Stomach (tissue), 4 donors: ENCODE results near the gene METAP1.

Source experiments
- POLR2AphosphoS5 ChIP-seq, 3 donors: sonication (generic); formaldehyde crosslinking; IDR thresholded peaks; one replicate each; pipeline ENCODE4 v1.6.1; 2016; ENCODE audit warnings: antibody characterized with exemption in 3 of 3
- TF ChIP-seq, protein P1 (sequence below), 7 experiments: fragments of 450-650 bp in 4 of 7; fragments of 200-600 bp in 3 of 7; sonication (generic) in 3 of 7; IDR thresholded peaks; one replicate each; pipeline ENCODE4 v1.5.1; 2016 to 2019; ENCODE audit warnings: antibody characterized with exemption in 7 of 7, control low read depth in 2 of 7, mild to moderate bottlenecking in 1 of 7

DNA sequence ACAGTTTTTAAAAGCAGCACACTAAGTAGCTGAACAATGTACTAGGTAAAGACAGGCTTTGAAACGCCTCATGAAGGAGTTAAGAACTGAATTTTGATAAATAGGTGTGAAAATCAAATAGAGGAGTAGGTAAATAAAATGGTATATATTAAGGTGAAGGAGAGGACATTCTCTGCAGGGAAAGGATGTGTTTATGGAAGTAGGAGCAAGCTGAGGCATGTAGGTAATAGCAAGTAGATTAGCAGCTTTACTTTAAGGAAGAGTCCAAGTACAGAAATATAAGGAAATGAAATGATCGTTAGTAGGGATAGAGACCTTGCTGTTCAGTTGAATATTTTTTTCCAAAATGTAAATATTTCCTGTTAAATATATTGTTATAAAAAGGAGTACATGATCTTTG is 12.5 kb downstream of the METAP1 start:
- TF ChIP-seq, protein P1, sequence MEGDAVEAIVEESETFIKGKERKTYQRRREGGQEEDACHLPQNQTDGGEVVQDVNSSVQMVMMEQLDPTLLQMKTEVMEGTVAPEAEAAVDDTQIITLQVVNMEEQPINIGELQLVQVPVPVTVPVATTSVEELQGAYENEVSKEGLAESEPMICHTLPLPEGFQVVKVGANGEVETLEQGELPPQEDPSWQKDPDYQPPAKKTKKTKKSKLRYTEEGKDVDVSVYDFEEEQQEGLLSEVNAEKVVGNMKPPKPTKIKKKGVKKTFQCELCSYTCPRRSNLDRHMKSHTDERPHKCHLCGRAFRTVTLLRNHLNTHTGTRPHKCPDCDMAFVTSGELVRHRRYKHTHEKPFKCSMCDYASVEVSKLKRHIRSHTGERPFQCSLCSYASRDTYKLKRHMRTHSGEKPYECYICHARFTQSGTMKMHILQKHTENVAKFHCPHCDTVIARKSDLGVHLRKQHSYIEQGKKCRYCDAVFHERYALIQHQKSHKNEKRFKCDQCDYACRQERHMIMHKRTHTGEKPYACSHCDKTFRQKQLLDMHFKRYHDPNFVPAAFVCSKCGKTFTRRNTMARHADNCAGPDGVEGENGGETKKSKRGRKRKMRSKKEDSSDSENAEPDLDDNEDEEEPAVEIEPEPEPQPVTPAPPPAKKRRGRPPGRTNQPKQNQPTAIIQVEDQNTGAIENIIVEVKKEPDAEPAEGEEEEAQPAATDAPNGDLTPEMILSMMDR (IDR thresholded peaks at IDR 0.05) = no peak
- no peak for TF ChIP-seq POLR2AphosphoS5 (IDR thresholded peaks at IDR 0.05)
